Activated CD8-positive, alpha-beta memory T cell treated with anti-CD3 and anti-CD28 coated beads, Interleukin-2, amount 50 U/mL, for 24 hours (primary cell): Measurements from ENCODE around the gene CPTP.

Source experiments
- DNase-seq: peaks from one replicate; pipeline ENCODE4 v3.0.0-alpha.2; 2020; ENCODE audit errors: extremely low read depth

The CPTP gene

GRCh38 chr1:1292442-1292779 lies 32.2 kb upstream of the CPTP start:
- no peak for DNase-seq

GRCh38 chr1:1292851-1293250 lies 31.8 kb upstream of the CPTP start:
- DNase-seq, result no peak

DNA sequence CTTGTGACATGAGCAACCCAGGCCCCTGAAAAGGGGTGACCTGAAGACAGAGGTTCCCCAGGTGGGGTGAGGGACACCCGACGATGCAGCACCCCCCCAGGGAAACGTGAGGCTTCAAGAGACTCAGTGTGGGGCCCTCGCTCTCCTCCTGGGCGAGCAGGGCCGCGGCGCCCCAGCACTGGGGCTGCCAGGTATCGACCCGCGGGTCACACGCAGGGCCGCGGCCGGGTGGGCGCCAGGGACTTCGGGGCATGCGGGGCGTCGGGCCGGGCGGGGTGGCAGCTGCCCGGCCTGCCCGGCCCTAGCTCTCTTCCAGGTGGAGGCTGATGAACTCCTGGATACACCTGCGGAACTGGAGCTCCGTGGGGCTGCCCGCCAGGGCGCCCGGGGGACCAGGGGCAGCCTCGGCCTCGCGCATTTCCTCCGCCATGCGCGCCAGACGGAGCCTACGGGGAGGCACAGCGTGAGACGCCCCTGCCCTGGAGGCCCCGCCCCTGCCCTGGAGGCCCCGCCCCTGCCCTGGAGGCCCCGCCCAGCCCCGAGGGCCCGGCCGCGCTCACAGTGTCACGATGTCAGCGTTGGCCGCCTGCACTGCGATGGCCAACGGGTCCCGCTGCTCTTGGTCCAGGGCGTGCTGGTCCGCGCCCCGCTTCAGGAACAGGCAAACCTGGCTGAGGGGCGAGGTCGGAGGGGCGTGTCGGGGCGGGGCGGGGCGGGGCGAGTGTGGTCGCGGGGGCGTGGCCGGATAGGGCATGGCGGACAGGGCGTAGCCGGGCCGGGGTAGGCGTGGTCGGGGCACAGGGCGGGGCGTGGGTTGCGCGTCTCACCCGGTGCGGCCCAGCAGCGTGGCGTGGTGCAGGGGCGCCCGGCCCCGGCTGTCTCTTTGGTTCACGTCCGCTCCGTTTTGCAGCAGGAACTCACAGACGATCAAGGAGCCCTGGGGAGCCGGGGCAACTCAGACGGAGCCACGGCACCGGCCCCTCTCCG lies 31.0 kb upstream of the CPTP start:
- no peak for DNase-seq

- DNase-seq, result no peak
Measured at GRCh38 chr1:1294250-1294890, 30.2 kb upstream of the CPTP start.

GRCh38 chr1:1295154-1295923 lies 29.3 kb upstream of the CPTP start:
- no peak for DNase-seq

DNA sequence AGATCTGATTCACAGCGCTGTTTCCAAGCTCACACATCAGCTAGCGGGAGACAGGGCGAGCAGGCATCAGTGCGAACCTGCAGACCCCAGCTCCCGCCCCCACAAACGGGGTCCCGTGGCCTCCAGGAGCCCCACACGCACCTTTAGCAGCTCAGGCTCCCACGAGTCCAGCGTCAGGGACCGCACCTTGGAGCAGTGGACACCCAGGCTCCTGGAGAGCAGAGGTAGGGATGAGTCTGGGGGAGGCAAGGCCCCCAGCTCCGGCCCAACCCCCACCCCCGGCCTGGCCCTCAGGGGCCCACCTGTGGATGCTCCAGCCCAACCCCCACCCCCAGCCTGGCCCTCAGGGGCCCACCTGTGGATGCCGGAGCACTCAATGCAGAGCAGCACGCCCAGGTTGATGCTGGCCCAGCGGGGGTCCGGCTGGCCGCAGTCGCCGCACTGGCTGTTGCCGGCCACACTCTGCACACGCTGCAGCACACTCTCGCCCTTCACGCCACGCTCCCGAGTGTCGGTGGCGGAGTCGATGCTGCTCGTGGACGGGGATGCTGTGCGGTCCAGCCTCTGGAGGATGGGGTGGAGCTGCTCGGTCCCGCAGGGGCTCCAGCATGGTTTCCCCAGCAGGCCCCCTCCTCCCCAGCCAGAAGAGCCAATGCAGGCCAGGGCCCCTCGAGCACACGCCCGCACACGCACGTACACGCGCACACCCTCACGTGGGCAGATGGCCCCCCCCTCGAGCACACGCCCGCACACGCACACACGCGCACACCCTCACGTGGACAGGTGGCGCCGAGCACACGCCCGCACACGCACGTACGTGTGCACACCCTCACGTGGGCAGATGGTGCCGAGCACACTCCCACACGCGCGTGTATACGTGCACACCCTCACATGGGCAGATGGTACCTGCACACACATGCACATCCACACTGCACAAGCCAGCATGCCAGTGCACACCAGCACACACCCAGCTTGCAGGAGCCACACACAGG lies 28.2 kb upstream of the CPTP start:
- no peak for DNase-seq

- no peak for DNase-seq
Measured at GRCh38 chr1:1297802-1298424, 26.7 kb upstream of the CPTP start.

GRCh38 chr1:1298861-1299685 lies 25.5 kb upstream of the CPTP start:
- no peak for DNase-seq

GRCh38 chr1:1299686-1300351 lies 24.8 kb upstream of the CPTP start:
- no peak for DNase-seq

DNA sequence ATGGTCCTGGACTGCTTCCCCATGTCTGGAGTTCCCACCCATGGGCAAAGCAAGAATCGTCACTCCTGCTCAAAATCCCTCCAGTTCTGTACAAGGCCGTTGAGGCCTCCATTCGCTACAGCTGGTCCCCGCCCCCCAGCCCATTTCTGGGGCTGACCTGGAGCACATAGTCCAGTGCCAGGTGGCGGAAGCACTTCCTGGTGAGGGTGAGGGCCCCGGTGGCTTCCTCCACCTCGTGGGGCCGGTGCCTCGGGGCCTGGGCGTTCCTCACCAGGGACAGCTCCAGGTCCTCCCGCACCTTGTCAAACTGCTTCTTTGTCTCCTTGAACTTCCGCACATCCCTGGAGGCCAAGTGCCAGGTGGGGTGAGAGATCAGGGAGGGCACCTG lies 24.3 kb upstream of the CPTP start:
- no peak for DNase-seq

- no peak for DNase-seq
Measured at GRCh38 chr1:1302006-1302430, 22.6 kb upstream of the CPTP start.

DNA sequence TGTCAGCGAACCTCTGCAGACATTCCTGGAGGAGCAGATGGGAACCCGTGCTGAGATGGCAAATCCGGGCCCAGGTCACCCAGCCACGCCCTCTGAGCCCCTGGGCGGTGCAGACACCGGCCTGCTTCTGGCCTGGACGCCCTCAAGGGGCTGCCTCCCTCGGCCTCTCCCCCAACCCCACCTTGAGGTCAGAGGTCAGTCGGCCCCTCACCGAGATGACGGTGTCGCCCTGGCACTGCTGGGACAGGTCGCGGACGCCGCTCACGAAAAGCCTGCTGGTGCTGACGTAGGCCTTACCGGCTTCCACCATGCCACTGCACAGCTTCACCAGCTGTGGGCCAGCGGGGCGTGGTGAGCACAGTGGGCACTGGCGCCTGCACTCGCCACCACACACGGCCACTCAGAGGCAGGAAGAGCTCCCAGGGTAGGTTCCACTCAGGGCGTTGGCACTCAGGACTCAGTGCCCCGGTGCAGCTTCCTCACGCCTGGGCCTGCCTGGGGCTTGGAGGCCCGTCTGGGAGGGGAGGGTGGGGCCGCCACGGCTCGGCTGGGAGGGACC lies 21.6 kb upstream of the CPTP start:
- DNase-seq, result no peak

GRCh38 chr1:1303736-1304135 lies 20.9 kb upstream of the CPTP start:
- no peak for DNase-seq

GRCh38 chr1:1304331-1305299 lies 20.0 kb upstream of the CPTP start:
- no peak for DNase-seq

- peak; percentile 39 for DNase-seq
Measured at GRCh38 chr1:1305300-1306069, 19.1 kb upstream of the CPTP start.

DNA sequence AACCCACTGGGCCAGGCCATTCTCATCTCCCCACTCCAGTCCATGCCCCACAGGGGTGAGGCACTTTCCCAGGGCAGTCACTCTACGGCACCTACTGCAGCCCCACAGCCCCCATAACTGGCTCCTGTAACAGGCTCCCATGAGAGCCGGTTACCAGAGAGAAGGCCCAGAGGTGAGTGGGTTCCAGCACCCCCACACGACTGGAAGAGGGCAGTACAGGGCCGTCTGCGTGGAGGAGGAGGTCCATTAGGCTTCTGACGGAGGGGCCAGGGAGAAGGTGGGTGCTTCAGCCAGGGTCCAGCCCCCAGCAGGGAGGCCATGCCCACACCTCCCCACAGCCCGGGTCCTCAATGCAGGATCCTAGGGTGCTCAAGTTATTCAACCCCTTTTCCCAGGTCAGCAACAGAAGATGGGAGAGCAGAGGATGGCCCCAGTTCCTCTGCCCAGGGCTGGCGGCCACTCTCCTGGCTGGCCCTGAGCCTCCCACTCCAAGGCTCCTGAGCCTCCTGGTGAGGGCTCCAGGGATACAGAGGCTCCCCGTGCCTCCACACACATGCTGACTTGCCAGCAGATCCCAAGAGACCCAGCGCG lies 18.4 kb upstream of the CPTP start:
- DNase-seq, result no peak
